HG03103 (cell line): ENCODE measurements around the gene TRIL.

Experiments used
- ATAC-seq: cut with Tn5 transposase; IDR thresholded peaks from one replicate; pipeline ENCODE4 v1.9.1; 2021; ENCODE audit warnings: low read depth; ENCODE audit not compliant: unreplicated experiment

Gene TRIL

DNA sequence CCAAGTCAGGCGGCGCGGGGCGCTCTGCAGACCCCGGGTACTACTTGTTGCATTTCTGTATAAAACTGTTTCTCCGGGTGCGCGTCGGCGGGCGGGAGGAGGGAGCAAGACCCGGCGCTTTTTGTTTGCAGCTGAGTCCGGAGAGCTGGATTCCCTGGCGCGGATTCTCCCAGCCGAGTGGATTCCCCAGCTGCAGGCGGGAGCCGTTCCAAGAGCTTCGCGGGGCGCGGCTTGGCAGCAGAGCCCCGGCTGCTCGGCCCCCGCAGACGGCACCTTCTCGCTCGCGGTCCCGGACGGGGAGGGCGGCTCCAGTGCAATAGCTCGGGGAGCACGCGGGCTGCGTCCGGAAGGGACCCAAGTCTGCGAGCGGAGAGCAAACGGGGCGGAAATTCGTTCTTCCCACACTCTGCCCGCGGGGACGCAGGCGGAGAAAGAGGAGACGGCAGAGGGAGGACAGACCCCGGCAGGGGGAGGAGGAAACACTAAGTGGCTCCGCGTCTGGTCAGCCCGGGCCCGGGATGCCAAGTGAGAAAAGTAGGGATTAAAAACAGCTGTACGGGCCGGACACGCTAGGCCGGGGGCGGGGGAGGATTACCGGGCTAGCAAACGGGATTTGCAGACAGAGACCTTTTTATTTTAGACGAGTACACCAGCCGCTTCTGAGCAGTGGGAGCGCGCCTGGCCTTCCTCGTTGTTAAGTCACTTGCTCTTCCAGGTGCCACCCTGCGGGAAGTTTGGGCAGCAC is at the start of gene TRIL:
TRIL (minus strand) TSS at position 96 of the 745 bp plus-strand sequence. CDS start 284 bp downstream, outside the sequence.
- ATAC-seq = no peak

- no peak for ATAC-seq
These were observed 49.0 kb upstream of the TRIL start for GRCh38 chr7:29007127-29007526.

DNA sequence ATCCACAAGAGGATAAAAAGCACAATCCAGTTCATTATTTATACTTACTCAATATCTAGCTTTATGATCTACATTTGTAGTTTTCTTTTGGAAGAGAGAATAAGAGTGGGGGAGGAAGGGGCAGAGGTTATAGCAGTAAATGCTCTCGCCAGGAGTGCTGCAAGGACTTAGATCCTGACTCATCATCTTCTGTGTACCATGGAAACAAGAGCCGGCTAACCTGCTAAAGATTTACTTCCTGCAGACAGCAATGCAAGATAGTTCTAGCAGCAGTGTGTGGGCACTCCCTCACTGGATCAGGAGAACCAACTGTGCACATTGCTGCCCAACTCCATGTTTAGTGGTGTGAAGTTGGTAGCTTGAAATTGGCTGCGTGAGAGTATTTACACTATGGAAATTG is 47.7 kb upstream of the TRIL start:
- ATAC-seq = no peak

- no peak for ATAC-seq
These were observed 47.3 kb upstream of the TRIL start for GRCh38 chr7:29005406-29005805.

GRCh38 chr7:29003703-29004102 is 45.6 kb upstream of the TRIL start:
- no peak for ATAC-seq

DNA sequence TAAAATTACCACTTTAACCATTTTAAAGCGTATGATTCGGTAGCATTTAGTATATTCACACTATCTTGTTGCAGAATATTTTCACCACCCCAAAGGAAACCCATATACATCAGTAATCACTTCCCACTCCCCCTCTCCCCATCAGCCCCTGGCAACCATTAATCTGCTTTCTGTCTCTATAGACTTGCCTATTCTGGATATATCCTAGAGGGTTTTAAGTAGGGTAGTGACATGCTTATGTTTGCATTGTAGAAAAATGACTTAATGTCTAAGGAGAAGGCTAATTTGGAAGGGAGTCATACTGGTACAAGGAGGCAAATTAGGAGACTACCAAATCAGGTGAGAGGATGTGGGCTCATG is 42.6 kb upstream of the TRIL start:
- no peak for ATAC-seq

- ATAC-seq = no peak
These were observed 42.0 kb upstream of the TRIL start for GRCh38 chr7:28999895-29000716.

GRCh38 chr7:28999427-28999826 is 41.3 kb upstream of the TRIL start:
- ATAC-seq = no peak

DNA sequence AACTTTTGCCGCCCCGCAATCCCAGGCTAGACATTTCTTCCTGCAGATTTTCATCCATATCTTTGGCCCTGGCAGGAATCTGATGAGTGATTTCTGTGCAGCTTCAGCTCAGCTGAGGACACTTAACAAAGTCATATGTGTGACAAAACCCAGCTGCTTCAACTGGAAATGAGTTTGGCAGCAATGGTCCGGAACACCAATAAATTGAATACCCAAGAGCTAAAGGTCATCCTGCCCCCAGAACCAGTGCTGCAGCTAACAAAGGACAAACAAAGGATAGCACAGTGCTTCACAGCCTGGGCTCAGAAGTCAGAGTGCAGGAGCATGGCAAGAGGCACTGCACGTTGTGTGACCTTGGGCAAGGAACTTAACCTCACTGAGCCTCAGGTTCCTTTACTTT is 40.0 kb upstream of the TRIL start:
- ATAC-seq = no peak

GRCh38 chr7:28996836-28997235 is 38.7 kb upstream of the TRIL start:
- no peak for ATAC-seq

GRCh38 chr7:28993371-28993770 is 35.2 kb upstream of the TRIL start:
- no peak for ATAC-seq

DNA sequence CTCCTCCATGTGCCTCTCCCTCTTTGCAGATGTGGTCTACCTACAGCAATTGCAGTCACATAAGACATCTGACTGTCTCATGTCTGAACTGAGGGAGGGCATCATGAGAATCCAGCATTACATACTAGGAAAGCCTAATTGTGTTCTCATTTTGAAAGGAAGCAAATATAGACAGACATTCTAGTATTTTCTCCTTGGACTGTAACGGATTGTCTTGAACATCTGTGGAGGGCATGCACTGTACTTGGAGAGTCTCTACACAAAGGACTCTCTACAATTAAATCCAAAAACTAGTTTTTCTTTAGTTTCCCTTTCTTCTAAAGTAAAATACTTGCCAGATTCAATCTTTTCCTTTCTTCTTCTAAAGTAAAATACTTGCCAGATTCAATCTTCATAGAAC is 34.7 kb upstream of the TRIL start:
- ATAC-seq = no peak

- no peak for ATAC-seq
These were observed 32.2 kb upstream of the TRIL start for GRCh38 chr7:28990200-28990960.

- ATAC-seq = no peak
These were observed 31.3 kb upstream of the TRIL start for GRCh38 chr7:28989211-28989980.

DNA sequence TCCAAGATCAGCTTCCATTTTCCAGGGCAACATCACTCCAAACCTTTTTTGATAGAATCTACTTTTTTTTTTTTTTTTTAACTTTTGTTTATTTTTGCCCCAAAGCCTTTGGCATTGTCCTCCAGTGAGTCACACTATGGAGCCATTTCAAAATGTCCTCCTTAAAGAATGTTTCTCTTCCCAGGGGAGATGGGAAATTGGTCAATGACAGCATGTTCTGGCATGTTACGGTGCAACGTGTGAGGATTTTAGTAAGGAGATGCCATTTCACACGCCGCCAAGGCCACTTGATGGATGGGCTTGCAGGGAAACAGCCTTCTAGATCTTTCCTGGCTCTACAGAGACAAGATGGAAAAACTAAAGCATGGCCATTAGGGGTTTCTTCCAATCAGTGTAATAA is 30.7 kb upstream of the TRIL start:
- ATAC-seq = no peak

DNA sequence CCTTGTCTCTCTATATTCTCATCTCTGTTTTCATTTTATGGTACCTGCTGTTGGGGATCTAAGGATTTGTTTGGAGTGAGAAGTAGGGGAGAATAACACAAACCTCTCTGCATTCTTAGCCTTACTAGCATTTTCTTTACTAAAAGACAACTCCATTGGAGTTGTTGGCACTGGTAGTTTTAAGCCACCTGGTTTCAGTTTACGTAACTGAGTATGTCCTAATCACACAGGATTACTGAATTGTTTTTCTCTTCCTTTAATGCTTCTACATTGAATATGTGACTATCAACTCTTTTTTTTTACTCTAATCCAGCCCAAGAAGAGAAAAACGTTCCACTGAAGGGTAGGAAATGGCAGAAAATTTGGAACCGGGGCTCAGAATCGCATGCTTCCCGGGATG is 30.0 kb upstream of the TRIL start:
- ATAC-seq = no peak

DNA sequence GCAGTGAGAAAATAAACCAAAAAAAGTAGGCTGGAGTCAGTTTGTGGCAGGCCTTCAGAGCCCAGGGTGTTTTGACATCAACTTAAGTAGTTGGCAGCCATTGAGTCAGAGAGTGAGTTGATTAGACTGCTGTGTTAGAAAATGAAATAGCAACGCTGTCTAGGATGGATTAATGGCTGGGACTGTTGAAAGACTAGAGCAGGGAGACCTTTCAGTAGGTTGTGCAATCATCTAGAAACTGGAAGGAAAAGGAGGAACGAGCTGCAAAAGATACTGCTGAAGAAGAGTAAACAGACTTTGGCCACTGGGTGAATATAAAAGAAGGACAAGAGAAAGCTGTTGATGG is 28.6 kb upstream of the TRIL start:
- no peak for ATAC-seq

DNA sequence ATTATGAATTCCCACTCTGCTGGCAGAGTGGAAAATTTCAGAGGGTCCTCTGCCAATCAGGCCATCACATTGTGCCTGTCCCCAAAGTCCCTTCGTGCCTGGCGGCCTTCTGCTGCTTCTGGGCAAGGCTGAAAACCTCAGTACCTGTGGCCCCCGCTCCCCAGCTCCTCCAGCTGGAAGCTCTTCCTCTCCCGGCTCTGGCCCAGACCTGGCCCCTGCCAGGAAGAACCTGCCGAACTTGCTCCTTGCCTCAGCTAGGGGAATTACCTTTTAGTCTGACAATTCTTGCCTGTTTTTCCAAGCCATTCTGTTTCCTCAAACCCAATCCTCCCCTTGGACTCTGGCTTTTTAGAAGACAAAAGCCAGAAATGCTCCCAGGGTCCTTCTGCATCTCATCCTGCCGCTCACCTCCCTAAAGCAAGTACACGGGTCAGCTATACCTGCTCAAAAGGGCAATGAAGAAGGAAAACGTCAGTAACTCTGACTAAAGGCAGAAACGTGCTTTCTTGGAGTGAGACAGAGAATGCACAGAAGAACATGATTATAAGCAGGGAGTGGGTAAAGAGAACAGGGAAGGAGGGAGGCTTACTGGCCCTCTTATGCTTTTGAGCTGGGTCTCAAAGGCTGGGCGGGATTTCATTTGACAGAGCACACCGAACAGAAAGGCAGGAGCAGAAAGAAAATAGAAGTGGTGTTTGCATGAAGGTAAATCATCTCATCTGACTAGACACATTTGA is 28.1 kb upstream of the TRIL start:
- ATAC-seq = no peak

DNA sequence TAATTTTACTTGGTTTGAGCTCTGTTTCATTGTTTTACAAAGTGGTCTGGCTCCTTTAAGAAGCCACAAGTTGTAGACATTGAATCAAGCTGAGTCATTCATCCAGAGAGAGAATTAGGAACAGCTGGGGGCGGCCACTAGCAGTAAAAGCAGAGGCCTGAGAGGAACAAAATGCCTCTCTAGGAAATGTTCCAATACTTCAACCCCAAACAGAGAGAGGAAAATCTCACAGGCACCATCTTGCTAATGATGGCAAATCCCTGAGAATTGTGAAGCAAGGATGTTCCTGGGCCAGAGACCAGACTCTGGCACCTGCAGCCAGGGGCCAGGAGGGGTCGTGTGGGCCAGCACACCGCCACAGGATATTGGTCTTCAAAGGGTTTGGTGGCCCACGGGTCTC is 26.5 kb upstream of the TRIL start:
- no peak for ATAC-seq

DNA sequence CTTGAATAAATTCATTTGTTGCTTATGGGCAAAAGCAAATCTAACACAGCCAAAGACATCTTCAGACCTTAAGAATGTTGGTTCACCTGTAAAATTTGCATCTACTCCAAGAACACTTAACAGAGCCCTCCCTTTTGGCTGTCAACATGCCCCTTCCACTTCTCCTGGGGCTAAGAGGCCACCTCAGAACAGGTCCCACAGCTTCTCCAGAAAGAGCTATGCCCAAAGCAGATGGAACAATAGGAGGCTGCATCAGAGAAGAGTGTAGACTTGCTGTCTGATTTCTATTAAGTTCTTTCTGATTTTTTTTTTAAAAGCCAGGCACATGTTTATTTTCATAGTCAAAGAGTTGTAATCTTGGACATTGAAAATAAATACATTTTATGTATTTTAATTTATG is 26.1 kb upstream of the TRIL start:
- ATAC-seq = no peak
